Left ventricle myocardium inferior (tissue), 1 donor: ENCODE data around the gene LRBA. TPM values are rescaled to one million over a fixed set of nuclear protein-coding genes. Genes with fewer than 3 reads are reported as not detected.

Experiments
- DNase-seq: peaks from one replicate; pipeline ENCODE4 v3.0.0-alpha.2; 2020
- H3K27ac ChIP-seq: fragments of 200-600 bp; replicated peaks from 2 replicates; pipeline ENCODE4 v1.8.0; 2021
- H3K27me3 ChIP-seq: fragments of 200-600 bp; 2 replicates; pipeline ENCODE4 v1.8.0; 2021; ENCODE audit warnings: low read depth
- H3K36me3 ChIP-seq: fragments of 200-600 bp; 2 replicates; pipeline ENCODE4 v1.8.0; 2021
- H3K4me1 ChIP-seq: fragments of 200-600 bp; 2 replicates; pipeline ENCODE4 v1.8.0; 2021
- H3K4me3 ChIP-seq: fragments of 200-600 bp; 2 replicates; pipeline ENCODE4 v1.8.0; 2021; ENCODE audit warnings: mild to moderate bottlenecking, moderate library complexity
- H3K9me3 ChIP-seq: fragments of 200-600 bp; replicated peaks from 2 replicates; pipeline ENCODE4 v1.8.0; 2021
- intact Hi-C: fragments of 100-400 bp; cut with micrococcal nuclease; formaldehyde crosslinking; loops from one replicate; pipeline ENCODE4 v1.11.0; 2022
- total RNA-seq: library from RNA; stranded (reverse); fragmentation: NEBNext Ultra II Directional; extraction: Animal tissue kit (Norgen Biotek cat#: 25700); gene quantifications from one replicate; pipeline ENCODE4 v1.2.1, GENCODE V29; 2021
- TF ChIP-seq, protein P1 (sequence below): fragments of 200-600 bp; IDR thresholded peaks from 2 replicates; pipeline ENCODE4 v1.8.0; 2021; ENCODE audit warnings: antibody characterized with exemption, mild to moderate bottlenecking, borderline replicate concordance
- donor health status: DM: no; HTN: yes; CAD: no; lungs with severe emphysema.

LRBA gene
- total RNA-seq, 1 donor from 2014 or later: 19.1 TPM

- peaks cover 27% of the 10 kb centered on the region for H3K36me3 ChIP-seq
- TF ChIP-seq, protein P1, sequence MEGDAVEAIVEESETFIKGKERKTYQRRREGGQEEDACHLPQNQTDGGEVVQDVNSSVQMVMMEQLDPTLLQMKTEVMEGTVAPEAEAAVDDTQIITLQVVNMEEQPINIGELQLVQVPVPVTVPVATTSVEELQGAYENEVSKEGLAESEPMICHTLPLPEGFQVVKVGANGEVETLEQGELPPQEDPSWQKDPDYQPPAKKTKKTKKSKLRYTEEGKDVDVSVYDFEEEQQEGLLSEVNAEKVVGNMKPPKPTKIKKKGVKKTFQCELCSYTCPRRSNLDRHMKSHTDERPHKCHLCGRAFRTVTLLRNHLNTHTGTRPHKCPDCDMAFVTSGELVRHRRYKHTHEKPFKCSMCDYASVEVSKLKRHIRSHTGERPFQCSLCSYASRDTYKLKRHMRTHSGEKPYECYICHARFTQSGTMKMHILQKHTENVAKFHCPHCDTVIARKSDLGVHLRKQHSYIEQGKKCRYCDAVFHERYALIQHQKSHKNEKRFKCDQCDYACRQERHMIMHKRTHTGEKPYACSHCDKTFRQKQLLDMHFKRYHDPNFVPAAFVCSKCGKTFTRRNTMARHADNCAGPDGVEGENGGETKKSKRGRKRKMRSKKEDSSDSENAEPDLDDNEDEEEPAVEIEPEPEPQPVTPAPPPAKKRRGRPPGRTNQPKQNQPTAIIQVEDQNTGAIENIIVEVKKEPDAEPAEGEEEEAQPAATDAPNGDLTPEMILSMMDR: no peak
- no peaks in the 10 kb centered on the region for H3K9me3 ChIP-seq
- H3K27ac ChIP-seq: no peak overlapping the region
- no peaks in the 10 kb centered on the region for H3K4me1 ChIP-seq
- no peaks in the 10 kb centered on the region for H3K27me3 ChIP-seq
- intact Hi-C loops: no loop called here
- no peak for DNase-seq
- H3K4me3 ChIP-seq: no peak overlapping the region
Observed at GRCh38 chr4:150828159-150828558, 186.9 kb downstream of the LRBA start.

DNA sequence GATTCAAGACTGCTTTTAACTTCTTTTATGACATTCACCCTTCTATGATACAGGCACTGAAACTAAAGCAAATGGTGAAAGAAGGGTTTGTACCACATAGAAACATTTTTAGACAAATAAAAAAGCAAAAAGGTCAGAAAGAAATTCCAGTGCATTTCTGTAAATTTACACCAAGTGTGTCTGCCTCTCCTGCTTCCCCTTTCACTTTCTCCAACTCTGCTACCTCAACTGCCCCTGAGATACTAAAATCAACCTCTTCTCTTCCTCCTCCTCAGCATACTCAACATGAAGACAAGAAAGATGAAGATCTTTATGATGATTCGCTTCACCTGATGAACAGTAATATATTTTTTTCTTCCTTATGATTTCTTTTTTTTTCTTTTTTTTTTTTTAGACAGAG lies 187.9 kb downstream of the LRBA start:
- TF ChIP-seq, protein P1: no peak
- Histone ChIP-seq H3K9me3 (no peaks in the 10 kb centered on the region), H3K4me3 (no peak overlapping the region), H3K36me3 (peaks cover 27% of the 10 kb centered on the region), H3K4me1 (peaks cover 3% of the 10 kb centered on the region), H3K27ac (no peak overlapping the region), H3K27me3 (no peaks in the 10 kb centered on the region)
- intact Hi-C loops: no loop called here
- no peak for DNase-seq

GRCh38 chr4:150826306-150826705 lies 188.8 kb downstream of the LRBA start:
- intact Hi-C loops: no loop called here
- no peak for DNase-seq
- peaks cover 27% of the 10 kb centered on the region for H3K36me3 ChIP-seq
- TF ChIP-seq, protein P1: no peak
- H3K4me1 ChIP-seq: peaks cover 9% of the 10 kb centered on the region
- no peaks in the 10 kb centered on the region for H3K27me3 ChIP-seq
- H3K27ac ChIP-seq: no peak overlapping the region
- H3K4me3 ChIP-seq: no peak overlapping the region
- H3K9me3 ChIP-seq: no peaks in the 10 kb centered on the region

DNA sequence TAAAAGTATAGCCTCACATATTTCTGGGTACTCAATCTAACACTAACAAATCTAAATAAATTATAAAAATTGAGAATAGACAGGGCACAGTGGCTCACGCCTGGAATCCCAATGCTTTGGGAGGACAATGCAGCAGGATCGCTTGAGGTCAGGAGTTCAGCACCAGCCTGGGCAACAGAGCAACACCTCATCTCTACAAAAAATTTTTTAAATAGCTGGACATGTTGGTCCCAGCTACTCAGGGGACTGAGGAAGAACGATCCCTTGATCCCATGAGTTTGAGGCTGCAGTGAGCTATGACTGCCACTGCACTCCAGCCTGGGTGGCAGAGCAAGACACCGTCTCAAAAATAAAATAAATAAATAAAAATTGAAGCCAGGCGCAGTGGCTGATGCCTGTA lies 192.7 kb downstream of the LRBA start:
- Histone ChIP-seq H3K4me1 (peaks cover 9% of the 10 kb centered on the region), H3K27me3 (no peaks in the 10 kb centered on the region), H3K27ac (no peak overlapping the region), H3K36me3 (peaks cover 16% of the 10 kb centered on the region), H3K9me3 (no peaks in the 10 kb centered on the region), H3K4me3 (no peak overlapping the region)
- TF ChIP-seq, protein P1: no peak
- intact Hi-C loops: no loop called here
- DNase-seq: no peak

DNA sequence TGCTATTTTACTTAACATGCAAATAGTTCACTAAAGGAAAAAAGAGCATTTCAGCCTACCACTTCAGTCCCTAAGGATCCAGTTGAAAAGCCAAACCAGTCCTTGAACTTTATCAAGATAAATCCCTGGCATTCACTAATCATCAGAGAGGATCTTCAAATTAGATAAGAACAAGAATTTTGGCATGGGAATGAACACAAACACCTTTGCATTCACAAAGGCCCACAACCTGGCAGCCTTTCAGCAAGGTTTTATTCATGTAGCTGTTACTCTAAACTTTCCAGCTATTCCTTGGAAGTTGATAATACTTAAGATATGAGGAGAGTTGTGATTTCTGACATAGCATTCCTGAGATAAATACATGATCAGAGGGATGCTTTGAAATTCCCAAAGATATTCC lies 193.4 kb downstream of the LRBA start:
- H3K36me3 ChIP-seq: peaks cover 9% of the 10 kb centered on the region
- H3K9me3 ChIP-seq: no peaks in the 10 kb centered on the region
- H3K4me3 ChIP-seq: no peak overlapping the region
- no peak for DNase-seq
- no peaks in the 10 kb centered on the region for H3K27me3 ChIP-seq
- intact Hi-C loops: no loop called here
- H3K27ac ChIP-seq: no peak overlapping the region
- TF ChIP-seq, protein P1: no peak
- H3K4me1 ChIP-seq: peaks cover 9% of the 10 kb centered on the region

- peaks cover 5% of the 10 kb centered on the region for H3K36me3 ChIP-seq
- no peak overlapping the region for H3K4me3 ChIP-seq
- intact Hi-C loops: no loop called here
- TF ChIP-seq, protein P1: no peak
- no peak overlapping the region for H3K27ac ChIP-seq
- H3K9me3 ChIP-seq: no peaks in the 10 kb centered on the region
- DNase-seq: no peak
- no peaks in the 10 kb centered on the region for H3K27me3 ChIP-seq
- peaks cover 9% of the 10 kb centered on the region for H3K4me1 ChIP-seq
Observed at GRCh38 chr4:150820409-150820808, 194.7 kb downstream of the LRBA start.
